NCI-H526 treated with DMSO at 0.1 percent for 48 hours (cell line): Measurements from ENCODE around the gene CNTN5.
"Not testable (repeated sequence)": the region's sequence is repeated elsewhere in the genome, so short reads cannot be mapped to it uniquely, and the experiment has no call there.

Experiments used
- DNase-seq: peaks from one replicate; lab custom pipeline; 2025; lab: John Stamatoyannopoulos, UW

The CNTN5 gene

DNA sequence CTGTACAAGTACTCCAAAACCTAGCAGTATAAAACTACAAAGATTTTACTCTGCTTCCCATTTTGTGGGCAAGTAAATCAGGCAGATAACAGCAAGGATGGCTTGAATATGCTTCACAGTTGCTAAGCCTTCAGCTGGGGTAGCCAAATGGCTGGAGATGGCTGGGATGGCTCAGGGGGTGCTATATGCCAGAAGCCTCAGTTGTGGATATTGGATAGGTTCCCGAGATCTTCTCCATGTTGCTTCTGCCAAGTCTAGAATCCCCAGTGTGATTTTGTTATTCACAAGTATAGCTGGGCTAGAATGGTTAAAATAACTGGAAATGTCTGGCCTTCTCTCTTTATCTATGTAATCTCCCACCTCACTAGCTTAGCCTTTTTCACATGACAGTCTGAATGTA is 1194.0 kb downstream of the CNTN5 start:
- no peak for DNase-seq

DNA sequence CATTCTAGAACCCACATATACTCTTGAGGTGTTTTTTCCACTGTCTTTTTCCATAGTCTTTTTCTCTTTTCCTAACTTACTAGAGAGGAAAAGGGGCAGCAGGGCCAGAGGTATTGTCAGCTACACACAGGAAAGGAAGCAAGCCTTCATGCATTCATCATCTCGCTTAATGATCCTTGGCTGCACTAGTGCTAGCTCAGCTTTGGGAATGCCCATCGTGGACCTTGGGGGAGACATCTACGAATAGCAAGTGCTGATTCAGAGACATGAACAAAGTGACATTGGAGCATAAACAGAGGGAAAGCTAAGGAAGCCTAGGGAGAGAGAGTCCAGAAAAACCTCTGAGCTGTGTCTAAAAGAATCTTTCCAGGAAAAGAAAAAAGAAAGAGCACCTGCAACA is 1200.1 kb downstream of the CNTN5 start:
- DNase-seq: no peak

DNA sequence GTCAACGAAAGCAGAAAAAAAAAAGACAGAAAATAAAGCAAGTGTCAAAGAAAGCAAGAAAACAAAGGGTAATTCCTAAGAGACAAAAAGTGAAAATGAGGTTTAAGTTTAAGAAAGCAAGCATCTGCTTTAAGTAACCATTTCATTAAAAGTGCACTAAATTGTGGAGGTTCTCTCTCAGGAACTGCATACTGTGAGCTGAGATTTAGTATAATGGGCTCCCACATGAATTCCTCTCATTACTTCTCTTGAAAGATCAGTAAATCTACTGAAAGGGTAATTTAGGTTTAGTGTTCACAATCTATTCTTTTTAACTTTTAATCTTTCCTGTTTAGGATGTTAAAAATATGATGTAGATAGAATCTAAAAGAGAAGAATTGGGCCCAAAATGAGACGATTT is 1201.0 kb downstream of the CNTN5 start:
- DNase-seq: no peak

GRCh38 chr11:100224541-100225034 is 1203.8 kb downstream of the CNTN5 start:
- DNase-seq: no peak

GRCh38 chr11:100229086-100229485 is 1208.3 kb downstream of the CNTN5 start:
- no peak for DNase-seq

DNA sequence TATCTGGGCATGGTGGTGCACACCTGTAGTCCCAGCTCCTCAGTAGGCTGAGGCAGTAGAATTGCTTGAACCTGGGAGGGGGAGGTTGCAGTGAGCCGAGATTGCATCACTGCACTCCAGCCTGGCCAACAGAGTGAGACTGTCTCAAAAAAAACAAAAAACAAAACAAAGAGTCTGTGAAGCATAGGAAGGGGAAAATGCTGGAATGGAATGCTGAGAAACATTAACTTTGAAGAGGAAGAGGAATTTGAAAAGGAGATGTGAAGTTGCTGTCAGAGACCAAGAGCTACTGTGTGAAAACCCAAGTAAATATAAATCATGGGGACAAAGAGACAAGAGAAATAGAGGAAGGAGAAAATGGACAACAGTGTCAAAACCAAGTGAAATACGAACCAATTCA is 1211.3 kb downstream of the CNTN5 start:
- DNase-seq: no peak

- no peak for DNase-seq
Measured at GRCh38 chr11:100235085-100235484, 1214.3 kb downstream of the CNTN5 start.

- DNase-seq: no peak
Measured at GRCh38 chr11:100240025-100240539, 1219.3 kb downstream of the CNTN5 start.

GRCh38 chr11:100247704-100248103 is 1227.0 kb downstream of the CNTN5 start:
- DNase-seq: no peak

GRCh38 chr11:100257238-100257803 is 1236.6 kb downstream of the CNTN5 start:
- DNase-seq: not testable (repeated sequence)

GRCh38 chr11:100269516-100269915 is 1248.8 kb downstream of the CNTN5 start:
- DNase-seq: no peak

DNA sequence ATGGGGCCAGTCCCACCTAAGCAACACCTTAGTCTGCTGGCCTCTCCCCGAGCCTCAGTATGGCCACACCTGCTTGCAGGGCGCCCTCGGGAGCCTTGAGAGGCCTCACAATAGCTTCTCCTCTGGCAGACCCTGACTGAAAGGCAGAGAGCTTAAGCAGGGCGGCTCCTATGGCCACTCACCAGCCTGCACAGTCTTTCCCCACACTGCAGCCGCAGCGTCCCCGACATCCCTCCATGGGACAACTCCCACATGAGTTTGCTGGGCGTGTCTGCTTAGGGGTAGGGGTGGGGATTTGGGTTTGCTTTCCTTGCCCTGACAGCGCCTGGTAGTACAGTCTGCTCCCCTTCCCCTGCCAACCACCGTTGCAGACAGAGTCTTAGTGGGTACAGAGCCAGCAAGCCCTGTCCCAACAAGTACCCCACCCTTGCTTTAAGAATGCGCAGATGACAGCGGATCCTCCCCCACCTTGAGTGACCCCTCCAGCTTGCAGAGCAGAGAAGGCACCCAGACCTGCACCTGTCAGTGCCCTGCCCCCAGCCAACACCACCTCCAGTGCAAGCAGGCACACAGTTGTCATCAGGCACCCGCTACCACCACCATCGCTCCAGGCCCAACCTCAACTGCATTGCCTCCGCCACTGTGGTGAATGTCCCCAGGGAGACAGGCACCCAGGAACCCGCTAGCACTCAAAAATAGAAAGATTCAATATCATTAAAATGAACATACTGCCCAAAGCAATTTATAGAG is 1252.5 kb downstream of the CNTN5 start:
- no peak for DNase-seq

- not testable (repeated sequence) for DNase-seq
Measured at GRCh38 chr11:100274466-100274865, 1253.7 kb downstream of the CNTN5 start.

DNA sequence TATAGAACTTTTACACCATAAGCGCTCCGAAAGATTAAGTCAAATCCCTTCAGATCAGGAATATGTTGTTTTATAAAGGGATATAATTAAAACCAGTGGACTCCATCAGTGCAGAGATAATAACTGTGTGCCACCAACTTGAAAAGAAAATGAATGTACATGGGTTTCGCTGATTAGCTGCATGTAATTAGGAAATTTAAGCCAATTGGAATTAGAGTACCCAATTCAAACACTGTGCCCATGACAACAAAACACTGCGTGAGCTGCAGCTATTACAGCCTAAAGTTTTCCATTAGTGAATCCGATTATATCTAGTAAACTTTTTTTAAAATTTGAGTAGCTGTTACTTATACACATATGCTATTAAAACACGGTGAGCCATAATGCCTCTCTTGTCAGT is 1274.0 kb downstream of the CNTN5 start:
- DNase-seq: no peak

DNA sequence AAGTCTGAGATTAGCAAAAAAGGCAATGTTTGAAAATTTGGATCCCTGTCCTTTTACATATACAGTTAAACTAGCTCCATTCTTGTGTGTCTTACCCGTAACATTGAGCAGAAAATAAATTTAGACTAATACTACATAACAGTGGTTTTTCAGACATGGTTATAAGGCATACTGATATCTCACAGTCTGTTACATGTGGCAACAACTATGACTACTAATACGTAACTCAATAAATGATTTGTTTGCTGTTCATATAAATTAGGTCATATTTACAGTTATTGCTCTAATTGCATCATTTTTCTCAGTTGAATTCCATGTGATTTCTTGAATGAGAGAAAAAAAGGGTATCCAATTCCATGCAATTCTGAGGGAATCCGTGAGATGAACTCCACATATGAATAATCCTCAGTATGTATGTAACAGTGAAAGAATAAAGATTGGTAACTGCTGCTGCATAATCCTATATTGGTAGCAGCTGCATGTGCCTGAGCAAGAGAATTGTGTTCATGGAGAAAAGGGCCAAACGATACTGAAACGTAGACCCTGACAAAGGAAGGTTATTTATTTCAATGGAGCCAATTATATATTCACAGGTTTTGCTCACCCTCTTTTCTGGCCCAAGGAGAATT is 1275.4 kb downstream of the CNTN5 start:
- DNase-seq: no peak

- no peak for DNase-seq
Measured at GRCh38 chr11:100297516-100297915, 1276.8 kb downstream of the CNTN5 start.

GRCh38 chr11:100302824-100303223 is 1282.1 kb downstream of the CNTN5 start:
- DNase-seq: no peak

GRCh38 chr11:100303897-100304296 is 1283.1 kb downstream of the CNTN5 start:
- no peak for DNase-seq

DNA sequence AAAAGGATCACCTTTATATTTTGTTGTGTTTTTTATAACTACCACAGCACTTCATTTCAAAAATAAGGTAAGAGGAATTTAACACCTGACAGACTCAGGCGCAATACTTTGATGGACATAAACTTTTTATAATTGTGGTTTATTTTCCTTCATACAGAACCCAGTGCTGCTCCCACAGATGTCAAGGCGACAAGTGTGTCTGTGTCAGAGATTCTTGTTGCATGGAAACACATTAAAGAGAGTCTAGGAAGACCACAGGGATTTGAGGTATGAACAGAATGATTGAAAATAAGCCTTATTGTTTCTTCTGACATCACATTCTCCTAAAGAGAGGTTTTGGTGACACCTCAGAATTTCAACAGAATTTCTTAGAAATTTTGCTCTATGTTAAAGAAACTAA is 1287.5 kb downstream of the CNTN5 start:
- DNase-seq: no peak

GRCh38 chr11:100315946-100316345 is 1295.2 kb downstream of the CNTN5 start:
- DNase-seq: no peak

DNA sequence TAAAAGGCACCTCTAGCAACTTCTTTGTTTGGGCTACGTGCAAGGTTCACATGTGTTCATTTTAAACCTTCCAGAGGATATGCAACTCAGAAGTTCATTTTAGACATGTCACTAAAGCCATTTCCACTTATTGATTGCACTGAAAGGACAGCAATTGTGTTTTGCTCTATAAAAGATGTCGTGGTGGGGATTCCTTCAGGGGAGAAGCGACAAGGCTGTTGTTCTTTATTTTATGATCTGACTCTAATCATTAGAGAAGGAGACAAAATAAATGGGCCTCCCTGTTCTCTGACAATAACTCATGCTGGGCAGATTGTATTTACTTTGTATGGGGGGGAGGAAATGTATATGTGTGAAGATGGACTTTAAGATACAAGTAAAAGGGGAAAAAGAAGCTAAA is 1296.2 kb downstream of the CNTN5 start:
- DNase-seq: no peak

DNA sequence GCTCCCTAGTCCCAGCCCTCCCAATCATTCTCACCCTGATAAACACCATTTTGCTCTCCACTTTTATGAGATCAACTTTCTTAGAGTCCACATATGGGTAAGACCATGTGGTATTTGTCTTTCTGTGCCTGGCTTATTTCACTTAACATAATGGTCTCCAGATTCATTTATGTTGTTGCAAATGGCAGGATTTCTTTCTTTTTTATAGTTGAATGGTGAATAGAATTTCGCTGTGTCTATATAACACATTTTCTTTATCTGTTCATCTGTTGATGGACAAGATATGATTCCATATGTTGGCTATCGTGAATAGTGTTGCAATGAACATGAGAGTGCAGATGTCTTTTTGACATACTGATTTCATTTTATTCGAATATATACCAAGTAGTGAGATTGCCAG is 1298.9 kb downstream of the CNTN5 start:
- DNase-seq: no peak
